Skeletal muscle satellite cell (primary cell): ENCODE measurements around the gene THTPA.
"Not testable (repeated sequence)": the region's sequence is repeated elsewhere in the genome, so short reads cannot be mapped to it uniquely, and the experiment has no call there.

Experiments used
- H3K27me3 ChIP-seq: 2 replicates; pipeline ENCODE4 v1.7.0; 2013; ENCODE audit warnings: low read length; ENCODE audit not compliant: control insufficient read depth, insufficient read depth
- H3K36me3 ChIP-seq: 2 replicates; pipeline ENCODE4 v1.7.0; 2013; ENCODE audit warnings: mild to moderate bottlenecking, control low read depth, low read length; ENCODE audit not compliant: insufficient read depth
- H3K4me1 ChIP-seq: 2 replicates; pipeline ENCODE4 v1.7.0; 2013; ENCODE audit warnings: low read length; ENCODE audit not compliant: control insufficient read depth, insufficient read depth
- H3K4me2 ChIP-seq: 2 replicates; pipeline ENCODE4 v1.7.0; 2013; ENCODE audit warnings: mild to moderate bottlenecking, low read length
- H3K4me3 ChIP-seq: 2 replicates; pipeline ENCODE4 v1.7.0; 2013; ENCODE audit warnings: low read length
- H3K9ac ChIP-seq: 2 replicates; pipeline ENCODE4 v1.7.0; 2013; ENCODE audit warnings: mild to moderate bottlenecking, low read depth, low read length, moderate library complexity
- H3K9me3 ChIP-seq: replicated peaks from 2 replicates; pipeline ENCODE4 v1.7.0; 2013; ENCODE audit warnings: mild to moderate bottlenecking, control low read depth, low read length

THTPA gene

DNA sequence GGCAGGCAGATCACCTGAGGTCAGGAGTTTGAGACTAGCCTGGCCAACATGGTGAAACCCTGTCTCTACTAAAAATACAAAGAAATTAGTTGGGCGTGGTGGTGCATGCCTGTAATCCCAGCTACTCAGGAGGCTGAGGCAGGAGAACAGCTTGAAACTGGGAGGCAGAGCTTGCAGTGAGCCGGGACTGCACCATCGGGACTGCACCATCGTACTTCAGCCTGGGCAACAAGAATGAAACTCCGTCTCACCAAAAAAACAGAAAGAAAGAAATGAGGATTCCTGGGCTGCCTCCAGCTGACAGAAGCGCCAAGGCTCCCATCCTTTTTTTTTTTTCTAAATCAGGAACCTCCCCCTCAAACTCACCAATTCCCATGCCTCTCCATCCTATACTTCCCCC lies 19.2 kb upstream of the THTPA start:
- H3K36me3 ChIP-seq, H3K4me3 ChIP-seq, H3K9me3 ChIP-seq, H3K4me2 ChIP-seq, H3K27me3 ChIP-seq, H3K9ac ChIP-seq: not testable (repeated sequence)
- peaks cover 11% of the 10 kb centered on the region for H3K4me1 ChIP-seq

- no peaks in the 10 kb centered on the region for H3K36me3 ChIP-seq
- H3K9ac ChIP-seq, result no peak overlapping the region
- no peak overlapping the region for H3K4me3 ChIP-seq
- H3K4me1 ChIP-seq, result peaks cover 11% of the 10 kb centered on the region
- H3K4me2 ChIP-seq, result no peak overlapping the region
- H3K27me3 ChIP-seq, result no peaks in the 10 kb centered on the region
- no peaks in the 10 kb centered on the region for H3K9me3 ChIP-seq
Observed at GRCh38 chr14:23537351-23538049, 18.6 kb upstream of the THTPA start.

DNA sequence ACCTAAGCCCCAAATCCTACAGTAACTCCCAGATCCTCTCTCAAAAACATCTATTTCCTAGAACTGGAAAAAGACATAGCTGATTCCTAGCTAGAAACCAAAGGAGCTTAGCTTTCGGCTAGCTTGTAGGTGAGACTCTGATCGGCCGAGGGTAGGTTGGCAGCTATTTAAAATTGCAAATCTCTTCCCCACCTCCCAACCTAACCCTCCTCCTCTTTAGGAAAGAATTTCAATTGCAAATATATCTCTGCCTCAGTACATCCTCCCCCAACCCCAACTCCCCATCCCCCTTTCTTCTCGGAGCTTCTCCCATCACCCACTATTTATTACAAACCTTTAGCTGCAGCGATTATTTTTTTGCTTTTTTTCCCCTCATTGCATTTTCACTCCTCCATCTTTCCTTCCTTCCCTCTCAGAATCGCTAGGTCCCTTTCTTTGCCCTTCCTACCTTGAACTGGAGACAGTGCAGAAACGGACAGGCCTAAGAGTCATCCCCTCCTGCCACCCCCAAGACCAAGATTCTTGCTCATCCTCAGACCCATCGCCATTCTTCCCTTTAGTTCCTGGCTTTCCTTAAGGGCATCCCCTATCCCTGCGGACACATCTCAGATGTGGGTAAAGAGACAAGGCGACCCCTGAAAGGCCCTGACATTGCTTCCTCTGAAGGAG lies 17.9 kb upstream of the THTPA start:
- Histone ChIP-seq H3K27me3 (no peaks in the 10 kb centered on the region), H3K4me2 (no peak overlapping the region), H3K4me3 (no peak overlapping the region), H3K9me3 (no peaks in the 10 kb centered on the region), H3K36me3 (no peaks in the 10 kb centered on the region), H3K9ac (no peak overlapping the region), H3K4me1 (peaks cover 11% of the 10 kb centered on the region)

DNA sequence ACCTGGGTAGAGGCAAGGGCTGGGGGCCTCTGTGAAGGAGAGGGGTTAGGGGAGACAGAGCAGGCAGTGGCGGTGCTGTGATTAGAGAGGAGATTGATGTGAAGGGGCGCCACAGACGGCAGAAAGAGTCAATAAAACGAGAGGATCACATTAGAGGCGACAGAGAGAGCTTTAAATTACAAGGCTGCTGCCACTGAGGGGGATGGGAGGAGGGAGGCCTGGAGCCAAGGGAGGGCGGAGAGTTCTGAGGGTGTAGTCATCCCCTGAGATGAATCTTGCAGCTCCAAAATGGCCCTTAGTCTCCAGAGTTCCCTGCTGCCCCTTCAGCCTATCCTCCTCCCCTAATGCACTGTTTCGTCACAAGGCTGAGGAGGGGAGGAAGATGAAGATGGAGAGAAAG lies 17.3 kb upstream of the THTPA start:
- H3K27me3 ChIP-seq, result no peaks in the 10 kb centered on the region
- no peak overlapping the region for H3K9ac ChIP-seq
- peaks cover 11% of the 10 kb centered on the region for H3K4me1 ChIP-seq
- no peaks in the 10 kb centered on the region for H3K36me3 ChIP-seq
- H3K9me3 ChIP-seq, result no peaks in the 10 kb centered on the region
- no peak overlapping the region for H3K4me3 ChIP-seq
- H3K4me2 ChIP-seq, result no peak overlapping the region

GRCh38 chr14:23539248-23540140 lies 16.6 kb upstream of the THTPA start:
- Histone ChIP-seq H3K4me1 (peaks cover 14% of the 10 kb centered on the region), H3K9me3 (no peaks in the 10 kb centered on the region), H3K4me2 (no peak overlapping the region), H3K27me3 (no peaks in the 10 kb centered on the region), H3K4me3 (no peak overlapping the region), H3K9ac (no peak overlapping the region), H3K36me3 (no peaks in the 10 kb centered on the region)

DNA sequence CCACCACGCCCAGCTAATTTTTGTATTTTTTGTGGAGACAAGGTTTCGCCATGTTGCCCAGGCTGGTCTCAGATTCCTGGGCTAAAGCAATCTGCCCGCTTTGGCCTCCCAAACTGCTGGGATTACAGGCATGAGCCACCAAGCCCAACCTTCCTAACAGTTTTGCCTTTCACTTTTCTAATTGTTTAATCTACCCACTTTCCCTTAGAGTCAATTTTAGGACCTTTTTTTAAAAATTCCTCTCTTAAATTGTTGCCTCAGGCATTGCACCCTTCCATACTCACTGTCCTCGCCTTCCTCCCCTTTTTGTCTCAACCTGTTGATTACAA lies 16.0 kb upstream of the THTPA start:
- Histone ChIP-seq H3K9ac (no peak overlapping the region), H3K4me3 (no peak overlapping the region), H3K4me1 (peaks cover 20% of the 10 kb centered on the region), H3K9me3 (no peaks in the 10 kb centered on the region), H3K27me3 (no peaks in the 10 kb centered on the region), H3K4me2 (no peak overlapping the region), H3K36me3 (no peaks in the 10 kb centered on the region)

- Histone ChIP-seq H3K4me1 (peaks cover 23% of the 10 kb centered on the region), H3K36me3 (no peaks in the 10 kb centered on the region), H3K27me3 (no peaks in the 10 kb centered on the region), H3K9ac (no peak overlapping the region), H3K4me3 (no peak overlapping the region), H3K9me3 (no peaks in the 10 kb centered on the region), H3K4me2 (no peak overlapping the region)
Observed at GRCh38 chr14:23542261-23542660, 13.8 kb upstream of the THTPA start.

- Histone ChIP-seq H3K9ac (no peak overlapping the region), H3K27me3 (no peaks in the 10 kb centered on the region), H3K4me3 (no peak overlapping the region), H3K4me2 (no peak overlapping the region), H3K36me3 (no peaks in the 10 kb centered on the region), H3K9me3 (no peaks in the 10 kb centered on the region), H3K4me1 (peaks cover 22% of the 10 kb centered on the region)
Observed at GRCh38 chr14:23543403-23543802, 12.7 kb upstream of the THTPA start.

DNA sequence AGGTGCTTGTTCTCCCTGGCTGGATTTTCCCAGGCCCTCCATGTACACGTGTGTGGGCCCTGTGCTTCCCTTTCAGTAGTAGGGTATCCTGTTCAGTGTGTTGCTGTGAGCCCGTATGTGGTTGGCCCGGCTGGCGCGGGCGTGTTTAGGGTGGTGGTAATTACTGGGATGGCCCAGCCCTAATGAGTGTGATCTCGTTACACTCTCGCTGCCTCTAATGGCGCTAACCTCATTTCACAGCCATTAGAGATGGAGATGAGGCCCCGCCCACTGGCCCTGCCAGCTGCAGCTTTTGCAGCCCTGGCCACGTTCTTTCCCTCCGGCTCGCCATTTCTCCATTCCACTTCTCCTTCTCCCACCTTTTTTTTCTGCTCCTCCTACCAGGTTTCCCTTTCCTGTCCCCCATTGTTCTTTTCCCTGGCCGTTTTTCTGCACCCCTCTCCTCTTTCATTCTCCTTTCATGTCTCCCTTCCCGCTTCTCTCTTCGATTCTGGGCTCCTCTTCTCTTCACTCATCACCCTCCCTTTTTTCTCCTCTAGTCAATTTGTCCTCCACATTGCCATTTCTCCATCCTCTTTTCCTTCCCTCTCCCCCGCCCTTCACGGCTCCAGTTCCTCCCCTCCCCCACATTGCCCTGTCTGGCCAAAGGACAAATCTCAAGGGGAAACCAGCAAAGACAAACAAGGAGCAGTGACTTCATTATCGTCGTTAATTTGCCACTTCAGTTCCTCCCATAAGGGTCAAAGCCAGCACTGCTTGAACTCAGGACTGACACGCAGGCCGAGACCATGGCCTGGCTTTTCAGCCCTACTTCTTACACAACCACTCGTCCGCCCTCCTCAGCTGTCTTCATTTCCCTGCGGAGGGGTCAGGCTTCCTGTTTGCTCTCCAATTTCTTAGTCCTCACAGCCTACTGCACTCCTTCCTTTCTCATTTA lies 11.3 kb upstream of the THTPA start:
- H3K4me2 ChIP-seq, result peak overlapping the region; percentile 17
- no peaks in the 10 kb centered on the region for H3K9me3 ChIP-seq
- H3K27me3 ChIP-seq, result no peaks in the 10 kb centered on the region
- no peak overlapping the region for H3K4me3 ChIP-seq
- H3K36me3 ChIP-seq, result no peaks in the 10 kb centered on the region
- no peak overlapping the region for H3K9ac ChIP-seq
- peaks cover 18% of the 10 kb centered on the region for H3K4me1 ChIP-seq

DNA sequence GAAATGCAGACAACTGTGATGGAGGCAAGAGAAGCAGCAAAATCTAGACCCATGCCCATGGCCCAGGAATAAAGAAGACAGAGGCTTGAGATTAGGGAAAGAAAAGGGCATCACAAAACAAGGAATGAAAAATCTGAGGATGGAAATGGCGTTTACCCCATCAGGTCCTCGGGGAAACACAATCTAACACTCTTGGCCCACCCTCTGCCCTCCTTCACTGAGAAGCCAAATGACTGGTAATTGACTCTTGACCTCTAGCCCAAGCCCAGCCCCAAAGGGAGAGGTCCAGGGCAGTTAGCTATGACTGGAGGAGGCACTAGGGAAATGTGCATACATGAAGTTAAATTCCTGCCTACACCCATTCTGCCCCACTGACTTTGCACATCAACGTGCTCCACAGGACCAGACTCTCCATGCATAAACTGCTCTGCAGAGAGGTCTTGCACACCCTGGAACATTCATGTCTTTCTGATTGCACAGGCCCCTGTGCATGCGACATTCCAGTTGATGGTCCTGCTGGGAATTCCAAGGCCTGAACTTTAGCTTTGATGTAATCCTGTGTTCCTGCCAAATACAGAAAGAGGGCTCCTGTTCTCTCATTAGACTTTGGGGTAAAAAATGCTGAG lies 10.2 kb upstream of the THTPA start:
- Histone ChIP-seq H3K9ac (no peak overlapping the region), H3K9me3 (no peaks in the 10 kb centered on the region), H3K4me2 (no peak overlapping the region), H3K4me3 (no peak overlapping the region), H3K36me3 (no peaks in the 10 kb centered on the region), H3K27me3 (peaks cover 4% of the 10 kb centered on the region), H3K4me1 (peaks cover 26% of the 10 kb centered on the region)
